GM12878 (cell line): Measurements from ENCODE around the gene CRHBP. TPM values are rescaled to one million over a fixed set of nuclear protein-coding genes. Genes with fewer than 3 reads are reported as not detected.

Experiments used
- ATAC-seq: fragments of 200-7000 bp; cut with Tn5 transposase; 3 replicates; pipeline ENCODE4 v1.9.1; 2020; ENCODE audit warnings: mild to moderate bottlenecking, moderate library complexity
- BruUV-seq: library from RNA; stranded (reverse); fragments of 400-500 nt; replicated peaks from 2 replicates; lab custom pipeline; 2021; lab: Mats Ljungman, UMichigan
- CTCF ChIA-PET: fragments of 300-600 bp; sonication (Branson Sonifier 250); formaldehyde crosslinking; extraction: SDS; loops from one replicate; lab custom pipeline; 2021; ENCODE audit warnings: inconsistent platforms; lab: Yijun Ruan, JAX
- POLR2A ChIA-PET: fragments of 350-600 bp; formaldehyde crosslinking; extraction: SDS; loops from one replicate; lab custom pipeline; 2021; ENCODE audit warnings: inconsistent platforms; lab: Charles Lee
- RAD21 ChIA-PET: fragments of 300-600 bp; sonication (Branson Sonifier 250); formaldehyde crosslinking; loops from one replicate; lab custom pipeline; 2023; ENCODE audit warnings: antibody characterized with exemption; ENCODE audit not compliant: unreplicated experiment; lab: Charles Lee
- SMC1A ChIA-PET: fragments of 300-600 bp; sonication (Branson Sonifier 250); formaldehyde crosslinking; loops from one replicate; lab custom pipeline; 2023; ENCODE audit not compliant: unreplicated experiment, uncharacterized antibody; lab: Charles Lee
- DNase-seq: peaks from one replicate; pipeline ENCODE4 v3.0.0-alpha.2; 2011; ENCODE audit warnings: low read depth, low spot score
- FAIRE-seq: peaks from 3 replicates; lab custom pipeline; 2011; peaks lifted over from hg19 to GRCh38; lab: Jason Lieb, UNC
- H2AFZ ChIP-seq: 2 replicates; pipeline ENCODE4 v1.6.0; 2011; ENCODE audit warnings: low read depth, low read length, control low read depth; ENCODE audit not compliant: control insufficient read depth
- H3K27ac ChIP-seq: 2 replicates; pipeline ENCODE4 v1.5.1; 2011; ENCODE audit warnings: control low read depth; ENCODE audit not compliant: control insufficient read depth, insufficient read depth
- H3K27me3 ChIP-seq, 2 experiments: replicated peaks in 1 of 2; 2 replicates each; pipeline versions ENCODE4 v1.6.0 to v1.6.1; 2011; ENCODE audit warnings: low read length in 1 of 2; ENCODE audit not compliant: control insufficient read depth in 2 of 2, insufficient read depth in 2 of 2
- H3K36me3 ChIP-seq, 2 experiments: 2 replicates each; pipeline ENCODE4 v1.5.1; 2011; ENCODE audit warnings: low read length in 1 of 2; ENCODE audit not compliant: control insufficient read depth in 2 of 2, insufficient read depth in 2 of 2
- H3K4me1 ChIP-seq: 2 replicates; pipeline ENCODE4 v1.6.1; 2011; ENCODE audit warnings: mild to moderate bottlenecking, low read length, moderate library complexity, mixed read lengths; ENCODE audit not compliant: control insufficient read depth, insufficient read depth
- H3K4me2 ChIP-seq: 2 replicates; pipeline ENCODE4 v1.6.0; 2011; ENCODE audit warnings: control low read depth; ENCODE audit not compliant: control insufficient read depth, insufficient read depth
- H3K4me3 ChIP-seq: fragments of 200-600 bp; sonication (generic); 2 replicates; pipeline ENCODE4 v1.5.1; 2016
- H3K79me2 ChIP-seq: 2 replicates; pipeline ENCODE4 v1.6.0; 2011; ENCODE audit warnings: low read length; ENCODE audit not compliant: control insufficient read depth, insufficient read depth
- H3K9ac ChIP-seq: 2 replicates; pipeline ENCODE4 v1.8.0; 2011; ENCODE audit warnings: low read length, control low read depth, mixed read lengths; ENCODE audit not compliant: control insufficient read depth, insufficient read depth
- H3K9me3 ChIP-seq: replicated peaks from 3 replicates; pipeline ENCODE4 v1.5.1; 2011; ENCODE audit warnings: mild to moderate bottlenecking, low read length; ENCODE audit not compliant: control insufficient read depth, insufficient read depth
- H4K20me1 ChIP-seq: 2 replicates; pipeline ENCODE4 v1.6.0; 2011; ENCODE audit not compliant: control insufficient read depth, insufficient read depth
- DPF2 ChIP-seq: fragments of 450-650 bp; IDR thresholded peaks from 2 replicates; pipeline ENCODE4 v1.6.1; 2017; ENCODE audit warnings: mild to moderate bottlenecking
- ETV6 ChIP-seq, 2 experiments: fragments of 450-650 bp in 1 of 2; IDR thresholded peaks in 1 of 2; conservative IDR thresholded peaks in 1 of 2; 2 replicates each; pipeline ENCODE4 v1.6.1; 2014; ENCODE audit warnings: antibody characterized with exemption in 1 of 2, borderline replicate concordance in 1 of 2, low read depth in 1 of 2, mild to moderate bottlenecking in 1 of 2, moderate library complexity in 1 of 2
- KLF5 ChIP-seq: fragments of 450-650 bp; IDR thresholded peaks from 2 replicates; pipeline ENCODE4 v1.6.1; 2014; ENCODE audit warnings: mild to moderate bottlenecking; ENCODE audit not compliant: partially characterized antibody
- PAX8 ChIP-seq: fragments of 450-650 bp; IDR thresholded peaks from 2 replicates; pipeline ENCODE4 v1.6.1; 2017; ENCODE audit warnings: mild to moderate bottlenecking, moderate library complexity
- POLR2AphosphoS5 ChIP-seq: IDR thresholded peaks from 2 replicates; pipeline ENCODE4 v1.6.1; 2011; ENCODE audit warnings: mild to moderate bottlenecking, low read length, inconsistent platforms
- SP1 ChIP-seq: IDR thresholded peaks from one replicate; pipeline ENCODE4 v1.6.1; 2011; ENCODE audit warnings: low read depth, low read length
- SPI1 ChIP-seq: IDR thresholded peaks from 2 replicates; pipeline ENCODE4 v1.6.1; 2011; ENCODE audit warnings: low read depth, mild to moderate bottlenecking, low read length, moderate library complexity, borderline replicate concordance; ENCODE audit not compliant: insufficient read depth
- SRF ChIP-seq, 2 experiments: IDR thresholded peaks; 2 replicates each; pipeline ENCODE4 v1.6.1; 2011; ENCODE audit warnings: low read depth in 2 of 2, low read length in 2 of 2, mild to moderate bottlenecking in 1 of 2, moderate library complexity in 1 of 2
- WGBS: methylation state at CpG from one replicate; pipeline ENCODE4 v1.1.6; 2016; ENCODE audit warnings: low lambda C conversion rate; ENCODE audit not compliant: insufficient replicate concordance, insufficient coverage; ENCODE audit errors: missing lambda C conversion rate; 5-methylcytosine and 5-hydroxymethylcytosine counted together
- in situ Hi-C: fragments of 300-500 bp; cut with MboI; formaldehyde crosslinking; loops from 9 replicates; pipeline ENCODE4 v1.14.3; 2018; ENCODE audit warnings: mixed read lengths
- intact Hi-C: fragments of 100-400 bp; cut with micrococcal nuclease; formaldehyde crosslinking; loops from one replicate; pipeline ENCODE4 v1.14.2; 2022; ENCODE audit not compliant: unreplicated experiment
- polyA plus RNA-seq, 11 experiments: library from polyadenylated mRNA; depleted of rRNA in 4 of 11; unstranded in 6 of 11; stranded (reverse) in 5 of 11; fragments of >200 nt; fragmentation: Nextera tagmentation in 4 of 11; fragmentation: Illumina TruSeq in 1 of 11; extraction: Ambion mirVana in 4 of 11; extraction: Trizol in 1 of 11; gene quantifications; 1 replicate in 1 of 11; 2 replicates in 10 of 11; pipeline versions ENCODE4 v1.2.1 to v1.2.3, GENCODE V29; 2011 to 2016; ENCODE audit warnings: inconsistent platforms in 2 of 11, missing spikeins in 2 of 11, low read depth in 1 of 11
- total RNA-seq, 4 experiments: library from RNA; depleted of rRNA in 3 of 4; stranded (reverse); fragments of >200 nt in 3 of 4; fragmentation: Illumina TruSeq in 1 of 4; extraction: Trizol in 1 of 4; gene quantifications; 2 replicates each; pipeline versions ENCODE4 v1.2.1 to v1.2.3, GENCODE V29; 2013 to 2021
- TF ChIP-seq, protein P1 (sequence below): IDR thresholded peaks from 2 replicates; pipeline ENCODE4 v1.6.1; 2012; ENCODE audit warnings: low read depth, low read length, improper control_type of control experiment
- TF ChIP-seq, protein P2 (sequence below): fragments of 150-350 bp; IDR thresholded peaks from 2 replicates; pipeline ENCODE4 v1.6.1; 2014; ENCODE audit warnings: mild to moderate bottlenecking, low read depth, low read length
- TF ChIP-seq, protein P3 (sequence below): fragments of 450-650 bp; IDR thresholded peaks from 2 replicates; pipeline ENCODE4 v1.6.1; 2017; ENCODE audit warnings: mild to moderate bottlenecking
- TF ChIP-seq, protein P4 (sequence below): IDR thresholded peaks from 2 replicates; pipeline ENCODE4 v1.6.1; 2011; ENCODE audit warnings: borderline replicate concordance, low read depth, mild to moderate bottlenecking, moderate library complexity, low read length; ENCODE audit not compliant: insufficient read depth, poor library complexity, severe bottlenecking
- TF ChIP-seq, protein P5 (sequence below): fragments of 450-650 bp; IDR thresholded peaks from 2 replicates; pipeline ENCODE4 v1.6.1; 2016; ENCODE audit warnings: mild to moderate bottlenecking, moderate library complexity, borderline replicate concordance

Gene CRHBP
- total and polyA plus RNA-seq, 10 of the 15 experiments (the other 5 are each of a cell fraction or from before 2014, with no cell fraction given) = 0.04 to 0.32 TPM; not detected in 8

DNA sequence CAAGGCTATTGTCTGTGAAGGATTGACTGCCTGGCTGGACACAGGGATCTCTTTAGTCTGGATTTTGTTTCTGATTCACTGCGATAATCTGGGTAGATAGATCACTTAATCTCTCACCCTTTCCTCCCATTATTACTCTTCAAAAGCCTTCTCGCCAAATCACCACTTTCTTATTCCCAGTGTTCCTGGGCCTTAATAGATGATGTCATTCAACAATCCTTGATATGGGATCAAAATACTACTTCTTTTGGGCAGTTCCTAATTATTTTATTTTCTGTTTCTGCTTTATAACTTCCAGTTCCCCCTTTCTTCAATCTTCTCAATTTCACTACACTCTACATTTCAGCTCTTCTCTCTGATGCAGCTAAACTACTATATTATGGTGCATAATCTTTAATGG, 6.8 kb upstream of the CRHBP start (continued):
- TF ChIP-seq, protein P1, sequence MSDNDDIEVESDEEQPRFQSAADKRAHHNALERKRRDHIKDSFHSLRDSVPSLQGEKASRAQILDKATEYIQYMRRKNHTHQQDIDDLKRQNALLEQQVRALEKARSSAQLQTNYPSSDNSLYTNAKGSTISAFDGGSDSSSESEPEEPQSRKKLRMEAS = no peak
- TF ChIP-seq, protein P2, sequence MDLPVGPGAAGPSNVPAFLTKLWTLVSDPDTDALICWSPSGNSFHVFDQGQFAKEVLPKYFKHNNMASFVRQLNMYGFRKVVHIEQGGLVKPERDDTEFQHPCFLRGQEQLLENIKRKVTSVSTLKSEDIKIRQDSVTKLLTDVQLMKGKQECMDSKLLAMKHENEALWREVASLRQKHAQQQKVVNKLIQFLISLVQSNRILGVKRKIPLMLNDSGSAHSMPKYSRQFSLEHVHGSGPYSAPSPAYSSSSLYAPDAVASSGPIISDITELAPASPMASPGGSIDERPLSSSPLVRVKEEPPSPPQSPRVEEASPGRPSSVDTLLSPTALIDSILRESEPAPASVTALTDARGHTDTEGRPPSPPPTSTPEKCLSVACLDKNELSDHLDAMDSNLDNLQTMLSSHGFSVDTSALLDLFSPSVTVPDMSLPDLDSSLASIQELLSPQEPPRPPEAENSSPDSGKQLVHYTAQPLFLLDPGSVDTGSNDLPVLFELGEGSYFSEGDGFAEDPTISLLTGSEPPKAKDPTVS = no peak
- no peak for TF ChIP-seq SRF (IDR thresholded peaks at IDR 0.05; ENCODE audit: low read depth in 2 of 2, low read length in 2 of 2)
- no peak for TF ChIP-seq DPF2
- no peak for TF ChIP-seq SP1

DNA sequence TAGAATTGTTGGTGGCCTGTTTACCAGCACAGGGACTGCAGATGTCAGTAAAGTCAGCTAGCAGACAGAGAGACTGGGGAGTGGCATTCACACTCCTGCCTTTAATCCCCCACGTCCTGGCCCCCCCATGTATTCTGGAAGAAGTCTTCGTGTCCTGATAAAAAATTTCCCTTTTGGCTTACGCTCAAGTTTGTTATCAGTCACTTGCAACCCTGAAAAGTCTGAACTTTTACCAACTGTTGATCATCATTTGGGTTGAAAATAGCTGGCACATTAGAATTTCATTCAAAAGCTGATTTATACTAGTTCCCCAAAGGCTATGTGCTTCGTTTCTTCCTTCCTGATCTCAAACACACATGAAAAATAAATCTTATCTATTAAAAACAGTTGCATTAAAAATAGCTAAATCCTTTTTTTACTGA, 5.8 kb upstream of the CRHBP start:
- ATAC-seq = no peak
- ChIA-PET RAD21 (no interaction called here), SMC1A (interaction anchor here (1.1 kb wide), 2 partner anchors 11 to 14 kb away, joined by 3 to 5 read pairs; no protein-coding TSS in a partner anchor), CTCF (no interaction called here), POLR2A (no interaction called here)
- Histone ChIP-seq H3K9me3 (no peaks in the 10 kb centered on the region), H3K4me1 (no peaks in the 10 kb centered on the region), H3K4me2 (no peak overlapping the region), H3K27me3 (no peaks in the 10 kb centered on the region; a peak in 2 of 4 replicates), H3K9ac (no peak overlapping the region), H2AFZ (no peak overlapping the region), H3K36me3 (no peaks in the 10 kb centered on the region), H3K79me2 (no peaks in the 10 kb centered on the region), H3K27ac (no peak overlapping the region), H4K20me1 (no peaks in the 10 kb centered on the region), H3K4me3 (no peak overlapping the region)
- DNase-seq = no peak
- intact Hi-C loops (no loop called here), in situ Hi-C loops (no loop called here)
- no TSS peak for BruUV-seq
- no peak for FAIRE-seq
- 9% methylated on average over 4 of the region's 4 CpGs for WGBS
- TF ChIP-seq POLR2AphosphoS5 = no peak
- TF ChIP-seq SP1 = no peak
- TF ChIP-seq, protein P3, sequence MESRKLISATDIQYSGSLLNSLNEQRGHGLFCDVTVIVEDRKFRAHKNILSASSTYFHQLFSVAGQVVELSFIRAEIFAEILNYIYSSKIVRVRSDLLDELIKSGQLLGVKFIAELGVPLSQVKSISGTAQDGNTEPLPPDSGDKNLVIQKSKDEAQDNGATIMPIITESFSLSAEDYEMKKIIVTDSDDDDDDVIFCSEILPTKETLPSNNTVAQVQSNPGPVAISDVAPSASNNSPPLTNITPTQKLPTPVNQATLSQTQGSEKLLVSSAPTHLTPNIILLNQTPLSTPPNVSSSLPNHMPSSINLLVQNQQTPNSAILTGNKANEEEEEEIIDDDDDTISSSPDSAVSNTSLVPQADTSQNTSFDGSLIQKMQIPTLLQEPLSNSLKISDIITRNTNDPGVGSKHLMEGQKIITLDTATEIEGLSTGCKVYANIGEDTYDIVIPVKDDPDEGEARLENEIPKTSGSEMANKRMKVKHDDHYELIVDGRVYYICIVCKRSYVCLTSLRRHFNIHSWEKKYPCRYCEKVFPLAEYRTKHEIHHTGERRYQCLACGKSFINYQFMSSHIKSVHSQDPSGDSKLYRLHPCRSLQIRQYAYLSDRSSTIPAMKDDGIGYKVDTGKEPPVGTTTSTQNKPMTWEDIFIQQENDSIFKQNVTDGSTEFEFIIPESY = no peak
- no peak for TF ChIP-seq ETV6 (conservative IDR thresholded peaks at IDR 0.05 in 1 of 2, IDR thresholded peaks at IDR 0.05 in 1 of 2; ENCODE audit: borderline replicate concordance in 1 of 2, low read depth in 1 of 2)
- no peak for TF ChIP-seq SPI1
- TF ChIP-seq, protein P4, sequence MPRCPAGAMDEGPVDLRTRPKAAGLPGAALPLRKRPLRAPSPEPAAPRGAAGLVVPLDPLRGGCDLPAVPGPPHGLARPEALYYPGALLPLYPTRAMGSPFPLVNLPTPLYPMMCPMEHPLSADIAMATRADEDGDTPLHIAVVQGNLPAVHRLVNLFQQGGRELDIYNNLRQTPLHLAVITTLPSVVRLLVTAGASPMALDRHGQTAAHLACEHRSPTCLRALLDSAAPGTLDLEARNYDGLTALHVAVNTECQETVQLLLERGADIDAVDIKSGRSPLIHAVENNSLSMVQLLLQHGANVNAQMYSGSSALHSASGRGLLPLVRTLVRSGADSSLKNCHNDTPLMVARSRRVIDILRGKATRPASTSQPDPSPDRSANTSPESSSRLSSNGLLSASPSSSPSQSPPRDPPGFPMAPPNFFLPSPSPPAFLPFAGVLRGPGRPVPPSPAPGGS = no peak
- TF ChIP-seq KLF5 = no peak
- TF ChIP-seq, protein P5, sequence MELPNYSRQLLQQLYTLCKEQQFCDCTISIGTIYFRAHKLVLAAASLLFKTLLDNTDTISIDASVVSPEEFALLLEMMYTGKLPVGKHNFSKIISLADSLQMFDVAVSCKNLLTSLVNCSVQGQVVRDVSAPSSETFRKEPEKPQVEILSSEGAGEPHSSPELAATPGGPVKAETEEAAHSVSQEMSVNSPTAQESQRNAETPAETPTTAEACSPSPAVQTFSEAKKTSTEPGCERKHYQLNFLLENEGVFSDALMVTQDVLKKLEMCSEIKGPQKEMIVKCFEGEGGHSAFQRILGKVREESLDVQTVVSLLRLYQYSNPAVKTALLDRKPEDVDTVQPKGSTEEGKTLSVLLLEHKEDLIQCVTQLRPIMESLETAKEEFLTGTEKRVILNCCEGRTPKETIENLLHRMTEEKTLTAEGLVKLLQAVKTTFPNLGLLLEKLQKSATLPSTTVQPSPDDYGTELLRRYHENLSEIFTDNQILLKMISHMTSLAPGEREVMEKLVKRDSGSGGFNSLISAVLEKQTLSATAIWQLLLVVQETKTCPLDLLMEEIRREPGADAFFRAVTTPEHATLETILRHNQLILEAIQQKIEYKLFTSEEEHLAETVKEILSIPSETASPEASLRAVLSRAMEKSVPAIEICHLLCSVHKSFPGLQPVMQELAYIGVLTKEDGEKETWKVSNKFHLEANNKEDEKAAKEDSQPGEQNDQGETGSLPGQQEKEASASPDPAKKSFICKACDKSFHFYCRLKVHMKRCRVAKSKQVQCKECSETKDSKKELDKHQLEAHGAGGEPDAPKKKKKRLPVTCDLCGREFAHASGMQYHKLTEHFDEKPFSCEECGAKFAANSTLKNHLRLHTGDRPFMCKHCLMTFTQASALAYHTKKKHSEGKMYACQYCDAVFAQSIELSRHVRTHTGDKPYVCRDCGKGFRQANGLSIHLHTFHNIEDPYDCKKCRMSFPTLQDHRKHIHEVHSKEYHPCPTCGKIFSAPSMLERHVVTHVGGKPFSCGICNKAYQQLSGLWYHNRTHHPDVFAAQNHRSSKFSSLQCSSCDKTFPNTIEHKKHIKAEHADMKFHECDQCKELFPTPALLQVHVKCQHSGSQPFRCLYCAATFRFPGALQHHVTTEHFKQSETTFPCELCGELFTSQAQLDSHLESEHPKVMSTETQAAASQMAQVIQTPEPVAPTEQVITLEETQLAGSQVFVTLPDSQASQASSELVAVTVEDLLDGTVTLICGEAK = no peak
- no peak for TF ChIP-seq PAX8
